Measurements from ENCODE around the gene CACNA2D3. TPM values are rescaled to one million over a fixed set of nuclear protein-coding genes. Genes with fewer than 3 reads are reported as not detected.

CACNA2D3 gene
- total RNA-seq, 2 experiments from 2014 or later, result not detected

DNA sequence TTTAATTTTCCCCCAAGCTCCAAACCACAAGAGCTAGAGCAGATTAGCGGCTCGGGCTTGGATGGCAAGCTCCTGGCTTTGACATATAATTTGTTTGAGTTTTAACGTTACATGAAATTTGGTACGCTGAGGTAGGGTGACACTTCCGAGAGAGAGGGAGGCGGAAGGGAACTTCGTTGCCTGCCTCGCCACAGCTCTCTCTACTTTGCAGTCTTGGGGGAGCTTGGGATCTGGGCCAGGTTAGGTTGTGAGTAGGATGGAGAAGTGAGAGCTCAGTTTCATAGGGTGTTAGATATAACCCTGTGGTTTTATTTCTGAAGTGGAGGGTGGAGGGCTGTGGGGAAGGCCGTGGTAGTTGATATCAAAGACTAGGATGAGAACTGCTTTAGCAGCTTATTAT lies 765.8 kb downstream of the CACNA2D3 start:
- ChIA-PET POLR2A (no interaction called here), CTCF (ENCODE audit: unreplicated experiment) (no interaction called here)
- no TSS peak for BruUV-seq (replicated peaks)
- no peaks in the 10 kb centered on the region for H3K9me2 ChIP-seq (ENCODE audit: insufficient read depth, low read length)
- no peaks in the 10 kb centered on the region for H3K4me1 ChIP-seq (ENCODE audit: insufficient read depth, low read length, poor library complexity, severe bottlenecking)
- no peak for DNase-seq (ENCODE audit: low spot score)
- H4K20me1 ChIP-seq (ENCODE audit: insufficient read depth, low read length), result no peaks in the 10 kb centered on the region
- TF ChIP-seq, protein P1, sequence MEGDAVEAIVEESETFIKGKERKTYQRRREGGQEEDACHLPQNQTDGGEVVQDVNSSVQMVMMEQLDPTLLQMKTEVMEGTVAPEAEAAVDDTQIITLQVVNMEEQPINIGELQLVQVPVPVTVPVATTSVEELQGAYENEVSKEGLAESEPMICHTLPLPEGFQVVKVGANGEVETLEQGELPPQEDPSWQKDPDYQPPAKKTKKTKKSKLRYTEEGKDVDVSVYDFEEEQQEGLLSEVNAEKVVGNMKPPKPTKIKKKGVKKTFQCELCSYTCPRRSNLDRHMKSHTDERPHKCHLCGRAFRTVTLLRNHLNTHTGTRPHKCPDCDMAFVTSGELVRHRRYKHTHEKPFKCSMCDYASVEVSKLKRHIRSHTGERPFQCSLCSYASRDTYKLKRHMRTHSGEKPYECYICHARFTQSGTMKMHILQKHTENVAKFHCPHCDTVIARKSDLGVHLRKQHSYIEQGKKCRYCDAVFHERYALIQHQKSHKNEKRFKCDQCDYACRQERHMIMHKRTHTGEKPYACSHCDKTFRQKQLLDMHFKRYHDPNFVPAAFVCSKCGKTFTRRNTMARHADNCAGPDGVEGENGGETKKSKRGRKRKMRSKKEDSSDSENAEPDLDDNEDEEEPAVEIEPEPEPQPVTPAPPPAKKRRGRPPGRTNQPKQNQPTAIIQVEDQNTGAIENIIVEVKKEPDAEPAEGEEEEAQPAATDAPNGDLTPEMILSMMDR (conservative IDR thresholded peaks at IDR 0.05; ENCODE audit: low read length), result no peak
- TF ChIP-seq EZH2phosphoT487 (IDR thresholded peaks at IDR 0.05; ENCODE audit: borderline replicate concordance, low read depth, low read length), result no peak
- no peaks in the 10 kb centered on the region for H3K79me2 ChIP-seq (ENCODE audit: insufficient read depth, low read depth, low read length)
- no peaks in the 10 kb centered on the region for H3K9me3 ChIP-seq (ENCODE audit: low read length)
- no peak overlapping the region for H3K4me2 ChIP-seq (ENCODE audit: low read length)
- no peak overlapping the region for H3K27ac ChIP-seq (ENCODE audit: low read depth, low read length, poor library complexity, severe bottlenecking)
- H3K36me3 ChIP-seq (ENCODE audit: insufficient read depth, low read length), result no peaks in the 10 kb centered on the region
- intact Hi-C loops (cut with micrococcal nuclease; ENCODE audit: unreplicated experiment), result no loop called here
- H3K4me3 ChIP-seq (ENCODE audit: low read depth, low read length, poor library complexity, severe bottlenecking), result no peak overlapping the region
- H2AFZ ChIP-seq (ENCODE audit: low read length), result no peak overlapping the region

DNA sequence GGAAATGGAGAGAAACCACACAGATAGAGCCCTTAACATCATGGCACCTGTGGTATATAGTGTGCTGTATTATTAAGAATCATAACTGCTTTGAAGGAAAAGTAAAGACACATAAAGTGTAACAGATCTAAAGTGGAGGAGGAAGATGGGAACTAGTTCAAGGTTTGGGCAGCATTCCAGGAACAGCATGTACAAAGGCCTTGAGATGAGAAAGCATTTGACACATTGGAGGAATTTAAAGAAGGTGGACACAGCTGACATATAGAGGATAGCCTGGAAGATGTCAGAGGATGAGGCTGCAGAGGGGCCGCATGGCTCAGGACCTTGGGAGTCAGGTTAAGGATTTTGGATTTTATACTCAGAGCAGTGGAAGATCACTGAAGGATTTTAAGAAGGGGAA lies 766.5 kb downstream of the CACNA2D3 start:
- Histone ChIP-seq H3K9me2 (ENCODE audit: insufficient read depth, low read length) (no peaks in the 10 kb centered on the region), H3K4me3 (ENCODE audit: low read depth, low read length, poor library complexity, severe bottlenecking) (no peak overlapping the region), H3K4me1 (ENCODE audit: insufficient read depth, low read length, poor library complexity, severe bottlenecking) (no peaks in the 10 kb centered on the region), H3K4me2 (ENCODE audit: low read length) (no peak overlapping the region), H2AFZ (ENCODE audit: low read length) (no peak overlapping the region), H3K27ac (ENCODE audit: low read depth, low read length, poor library complexity, severe bottlenecking) (no peak overlapping the region), H3K36me3 (ENCODE audit: insufficient read depth, low read length) (no peaks in the 10 kb centered on the region), H3K9me3 (ENCODE audit: low read length) (no peaks in the 10 kb centered on the region), H3K79me2 (ENCODE audit: insufficient read depth, low read depth, low read length) (no peaks in the 10 kb centered on the region), H4K20me1 (ENCODE audit: insufficient read depth, low read length) (no peaks in the 10 kb centered on the region)
- no peak for DNase-seq (ENCODE audit: low spot score)
- TF ChIP-seq, protein P1 (conservative IDR thresholded peaks at IDR 0.05; ENCODE audit: low read length), result no peak
- TF ChIP-seq EZH2phosphoT487 (IDR thresholded peaks at IDR 0.05; ENCODE audit: borderline replicate concordance, low read depth, low read length), result no peak
- intact Hi-C loops (cut with micrococcal nuclease; ENCODE audit: unreplicated experiment), result no loop called here
- CTCF ChIA-PET (ENCODE audit: unreplicated experiment), result no interaction called here
- BruUV-seq (replicated peaks), result no TSS peak
- POLR2A ChIA-PET, result no interaction called here

DNA sequence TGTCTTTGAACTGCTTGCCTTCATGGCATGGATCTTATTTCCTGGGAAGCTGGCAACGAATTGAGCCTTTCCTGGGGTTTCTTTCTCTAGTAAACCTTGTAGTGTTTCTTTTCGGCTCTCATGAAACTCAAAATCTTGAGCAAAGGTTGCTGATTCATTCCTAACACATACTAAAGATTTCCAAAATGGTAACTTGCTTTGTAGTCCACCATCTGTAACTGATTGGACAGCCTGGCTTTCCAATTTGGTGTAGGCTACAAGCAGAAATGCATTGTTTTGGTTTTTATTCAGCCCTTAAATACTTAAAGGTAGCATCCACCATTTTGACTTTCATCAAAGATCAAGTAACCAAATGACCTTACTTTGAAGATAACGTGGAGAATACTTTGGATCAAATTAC lies 767.4 kb downstream of the CACNA2D3 start:
- H2AFZ ChIP-seq (ENCODE audit: low read length), result no peak overlapping the region
- no peak overlapping the region for H3K27ac ChIP-seq (ENCODE audit: low read depth, low read length, poor library complexity, severe bottlenecking)
- no peak for DNase-seq (ENCODE audit: low spot score)
- no peak overlapping the region for H3K4me2 ChIP-seq (ENCODE audit: low read length)
- H4K20me1 ChIP-seq (ENCODE audit: insufficient read depth, low read length), result no peaks in the 10 kb centered on the region
- H3K79me2 ChIP-seq (ENCODE audit: insufficient read depth, low read depth, low read length), result no peaks in the 10 kb centered on the region
- no TSS peak for BruUV-seq (replicated peaks)
- TF ChIP-seq, protein P1 (conservative IDR thresholded peaks at IDR 0.05; ENCODE audit: low read length), result no peak
- TF ChIP-seq EZH2phosphoT487 (IDR thresholded peaks at IDR 0.05; ENCODE audit: borderline replicate concordance, low read depth, low read length), result no peak
- no peak overlapping the region for H3K4me3 ChIP-seq (ENCODE audit: low read depth, low read length, poor library complexity, severe bottlenecking)
- ChIA-PET CTCF (ENCODE audit: unreplicated experiment) (no interaction called here), POLR2A (interaction anchor here (0.7 kb wide), 2 partner anchors 574 to 1161 kb away, joined by 4 to 5 read pairs; no protein-coding TSS in a partner anchor)
- H3K9me2 ChIP-seq (ENCODE audit: insufficient read depth, low read length), result no peaks in the 10 kb centered on the region
- H3K9me3 ChIP-seq (ENCODE audit: low read length), result no peaks in the 10 kb centered on the region
- H3K4me1 ChIP-seq (ENCODE audit: insufficient read depth, low read length, poor library complexity, severe bottlenecking), result no peaks in the 10 kb centered on the region
- no peaks in the 10 kb centered on the region for H3K36me3 ChIP-seq (ENCODE audit: insufficient read depth, low read length)
- intact Hi-C loops (cut with micrococcal nuclease; ENCODE audit: unreplicated experiment), result no loop called here
